B cell (primary cell): Measurements from ENCODE around the gene GPR25. TPM values are rescaled to one million over a fixed set of nuclear protein-coding genes. Genes with fewer than 3 reads are reported as not detected.

Experiments
- ATAC-seq: fragments of 200-7000 bp; cut with Tn5 transposase; one replicate; pipeline ENCODE4 v1.10.0; 2021; ENCODE audit warnings: low read depth, mild to moderate bottlenecking, moderate number of reproducible peaks, moderate library complexity
- CTCF ChIA-PET: fragments of 350-600 bp; sonication (Branson Sonifier 250); formaldehyde crosslinking; loops from one replicate; lab custom pipeline; 2021; ENCODE audit warnings: antibody characterized with exemption, inconsistent platforms; lab: Charles Lee
- POLR2A ChIA-PET: fragments of 350-600 bp; sonication (Branson Sonifier 250); formaldehyde crosslinking; loops from one replicate; lab custom pipeline; 2021; ENCODE audit warnings: antibody characterized with exemption; lab: Charles Lee
- DNase-seq: peaks from one replicate; pipeline ENCODE4 v3.0.0; 2013
- H2AFZ ChIP-seq: 2 replicates; pipeline ENCODE4 v1.6.1; 2012; ENCODE audit warnings: mild to moderate bottlenecking, low read depth, low read length; ENCODE audit not compliant: insufficient read depth, poor library complexity, severe bottlenecking
- H3K27ac ChIP-seq, 2 donors: 1 replicate in 1 of 2; 2 replicates in 1 of 2; pipeline ENCODE4 v1.5.1; 2012 to 2013; ENCODE audit warnings: low read length in 2 of 2, mild to moderate bottlenecking in 2 of 2, moderate library complexity in 1 of 2
- H3K27me3 ChIP-seq, 4 experiments: fragments of 200-600 bp in 1 of 4; sonication (generic) in 1 of 4; replicated peaks in 1 of 4; 1 replicate in 2 of 4; 2 replicates in 2 of 4; pipeline versions ENCODE4 v1.6.1 to v1.7.0; 2013 to 2016; ENCODE audit warnings: low read length in 3 of 4, mild to moderate bottlenecking in 2 of 4, mixed read lengths in 1 of 4, moderate library complexity in 1 of 4; ENCODE audit not compliant: insufficient read depth in 4 of 4, control insufficient read depth in 3 of 4; ENCODE audit errors: control extremely low read depth in 1 of 4
- H3K36me3 ChIP-seq, 2 experiments: replicated peaks in 1 of 2; 1 replicate in 1 of 2; 2 replicates in 1 of 2; pipeline versions ENCODE4 v1.6.1 to v1.7.1; 2013; ENCODE audit warnings: low read length in 1 of 2; ENCODE audit not compliant: insufficient read depth in 2 of 2, control insufficient read depth in 1 of 2; ENCODE audit errors: control extremely low read depth in 1 of 2, extremely low read depth in 1 of 2
- H3K4me1 ChIP-seq, 2 donors: fragments of 200-600 bp in 1 of 2; sonication (generic) in 1 of 2; 1 replicate in 1 of 2; 2 replicates in 1 of 2; pipeline versions ENCODE4 v1.5.1 to v1.6.1; 2013 to 2017; ENCODE audit warnings: low read length in 2 of 2; ENCODE audit not compliant: control insufficient read depth in 2 of 2, insufficient read depth in 2 of 2
- H3K4me2 ChIP-seq: replicated peaks from 2 replicates; pipeline ENCODE3; 2012; ENCODE audit warnings: mild to moderate bottlenecking, low read depth, low read length; ENCODE audit not compliant: poor library complexity, severe bottlenecking
- H3K4me3 ChIP-seq, 5 experiments: fragments of 200-600 bp in 1 of 5; sonication (generic) in 1 of 5; 1 replicate in 3 of 5; 2 replicates in 2 of 5; pipeline versions ENCODE4 v1.5.1 to v1.7.0; 2011 to 2016; ENCODE audit warnings: low read length in 4 of 5, mild to moderate bottlenecking in 4 of 5, low read depth in 2 of 5, control low read depth in 1 of 5, moderate library complexity in 1 of 5; ENCODE audit not compliant: insufficient read depth in 1 of 5; ENCODE audit errors: control extremely low read depth in 1 of 5, extremely low read depth in 1 of 5
- H3K79me2 ChIP-seq: fragments of 200-600 bp; sonication (generic); one replicate; pipeline ENCODE4 v1.6.0; 2016; ENCODE audit warnings: low read length; ENCODE audit not compliant: control insufficient read depth, insufficient read depth
- H3K9ac ChIP-seq: fragments of 200-600 bp; sonication (generic); 2 replicates; pipeline ENCODE4 v1.6.1; 2017; ENCODE audit warnings: mild to moderate bottlenecking, low read length, moderate library complexity
- H3K9me3 ChIP-seq, 3 donors: one replicate each; pipeline versions ENCODE4 v1.6.1 to v1.7.1; 2013; ENCODE audit warnings: low read length in 2 of 3; ENCODE audit not compliant: control insufficient read depth in 2 of 3, insufficient read depth in 1 of 3; ENCODE audit errors: control extremely low read depth in 1 of 3
- H4K20me1 ChIP-seq: 2 replicates; pipeline ENCODE4 v1.6.0; 2012; ENCODE audit warnings: mild to moderate bottlenecking, low read length; ENCODE audit not compliant: insufficient read depth, control insufficient read depth, poor library complexity, severe bottlenecking
- H3K27ac Mint-ChIP-seq: one replicate; pipeline ENCODE4 v1.8.0; 2021; ENCODE audit warnings: mixed read lengths
- H3K27me3 Mint-ChIP-seq: one replicate; pipeline ENCODE4 v1.8.0; 2021; ENCODE audit warnings: mixed read lengths
- H3K4me1 Mint-ChIP-seq: one replicate; pipeline ENCODE4 v1.8.0; 2021; ENCODE audit warnings: mixed read lengths
- H3K4me3 Mint-ChIP-seq: one replicate; pipeline ENCODE4 v1.8.0; 2021; ENCODE audit warnings: mixed read lengths
- H3K9me3 Mint-ChIP-seq: one replicate; pipeline ENCODE4 v1.8.0; 2022; ENCODE audit warnings: mixed read lengths; ENCODE audit not compliant: insufficient read depth
- CTCF ChIP-seq: fragments of 200-600 bp; IDR thresholded peaks from one replicate; pipeline ENCODE4 v1.8.0; 2022; ENCODE audit warnings: antibody characterized with exemption, mild to moderate bottlenecking
- EZH2 ChIP-seq: IDR thresholded peaks from 2 replicates; pipeline ENCODE4 v1.6.1; 2012; ENCODE audit warnings: borderline replicate concordance, low read depth, mild to moderate bottlenecking, moderate library complexity, low read length; ENCODE audit not compliant: insufficient read depth, poor library complexity, severe bottlenecking
- WGBS: methylation state at CpG from one replicate; pipeline ENCODE4 v1.1.5; 2013; ENCODE audit warnings: missing lambda C conversion rate; ENCODE audit not compliant: insufficient coverage; 5-methylcytosine and 5-hydroxymethylcytosine counted together
- intact Hi-C: fragments of 100-400 bp; cut with micrococcal nuclease; formaldehyde crosslinking; loops from one replicate; pipeline ENCODE4 v1.10.0; 2022
- polyA plus RNA-seq: library from polyadenylated mRNA; depleted of rRNA; stranded (reverse); fragments of >200 nt; gene quantifications from 2 replicates; pipeline ENCODE4 v1.2.3, GENCODE V29; 2012
- total RNA-seq, 2 donors: library from RNA; stranded (reverse); fragments of 120-200 nt in 1 of 2; gene quantifications; 1 replicate in 1 of 2; 2 replicates in 1 of 2; pipeline versions ENCODE4 v1.2.3 to v1.2.4, GENCODE V29; 2013 to 2022

GPR25 gene
- total and polyA plus RNA-seq, 2 donors (not counting 1 experiment from before 2014, with no cell fraction given) = 1.8 to 3.1 TPM

GRCh38 chr1:200857804-200858203 is 15.0 kb upstream of the GPR25 start:
- POLR2A ChIA-PET = no interaction called here
- no peak overlapping the region for H3K4me3 Mint-ChIP-seq
- CTCF ChIA-PET = no interaction called here

More at GRCh38 chr1:200857804-200858203, 15.0 kb upstream of the GPR25 start:
- Mint-ChIP-seq H3K27me3 (no peaks in the 10 kb centered on the region), H3K4me1 (peaks cover 9% of the 10 kb centered on the region), H3K9me3 (no peaks in the 10 kb centered on the region), H3K27ac (no peak overlapping the region)
- H3K27me3 ChIP-seq = no peaks in the 10 kb centered on the region
- no peaks in the 10 kb centered on the region for H4K20me1 ChIP-seq
- no peak overlapping the region for H2AFZ ChIP-seq
- intact Hi-C loops = no loop called here
- H3K79me2 ChIP-seq = no peaks in the 10 kb centered on the region
- no peak overlapping the region for H3K9ac ChIP-seq
- H3K9me3 ChIP-seq = no peaks in the 10 kb centered on the region
- WGBS = 100% methylated on average over 1 of the region's 1 CpG
- no peak for TF ChIP-seq CTCF
- TF ChIP-seq EZH2 = no peak
- ATAC-seq (no peak), DNase-seq (no peak)
- no peak overlapping the region for H3K4me2 ChIP-seq
- H3K4me1 ChIP-seq = peaks cover 0 to 4% of the 10 kb centered on the region in 2 donors
- H3K27ac ChIP-seq = no peak overlapping the region
- no peak overlapping the region for H3K4me3 ChIP-seq
- no peaks in the 10 kb centered on the region for H3K36me3 ChIP-seq
